H1 (cell line): ENCODE measurements around the gene SHISAL1. TPM values are rescaled to one million over a fixed set of nuclear protein-coding genes. Genes with fewer than 3 reads are reported as not detected.

Experiments used
- CTCF ChIA-PET: fragments of 300-600 bp; sonication (Branson Sonifier 250); formaldehyde crosslinking; loops from one replicate; lab custom pipeline; 2021; ENCODE audit not compliant: partially characterized antibody; lab: Charles Lee
- POLR2A ChIA-PET: fragments of 300-600 bp; sonication (Branson Sonifier 250); formaldehyde crosslinking; loops from one replicate; lab custom pipeline; 2021; ENCODE audit warnings: inconsistent platforms; ENCODE audit not compliant: partially characterized antibody; lab: Charles Lee
- DNase-seq, 2 experiments: peaks; one replicate each; pipeline versions ENCODE4 v3.0.0 to v3.0.0-alpha.2; 2010 to 2022; ENCODE audit warnings: low spot score in 2 of 2, low read depth in 1 of 2, mixed read lengths in 1 of 2
- FAIRE-seq: peaks from 2 replicates; lab custom pipeline; 2011; peaks lifted over from hg19 to GRCh38; lab: Jason Lieb, UNC
- H2AFZ ChIP-seq: 2 replicates; pipeline ENCODE4 v1.8.1; 2012; ENCODE audit warnings: low read length, inconsistent platforms
- H2AK5ac ChIP-seq: 2 replicates; pipeline ENCODE4 v1.6.1; 2013; ENCODE audit warnings: low read depth, low read length
- H2BK120ac ChIP-seq: replicated peaks from 2 replicates; pipeline ENCODE3; 2013; ENCODE audit warnings: low read depth, low read length, inconsistent platforms
- H2BK12ac ChIP-seq: 2 replicates; pipeline ENCODE4 v1.6.1; 2013; ENCODE audit warnings: low read depth, low read length
- H2BK15ac ChIP-seq: 2 replicates; pipeline ENCODE4 v1.6.1; 2013; ENCODE audit warnings: low read length
- H2BK20ac ChIP-seq: 2 replicates; pipeline ENCODE4 v1.6.1; 2013; ENCODE audit warnings: low read length
- H2BK5ac ChIP-seq: 2 replicates; pipeline ENCODE4 v1.6.1; 2013; ENCODE audit warnings: low read depth, low read length
- H3K14ac ChIP-seq: 2 replicates; pipeline ENCODE4 v1.6.1; 2013; ENCODE audit warnings: inconsistent platforms; ENCODE audit not compliant: insufficient read length
- H3K18ac ChIP-seq: 2 replicates; pipeline ENCODE4 v1.6.1; 2013; ENCODE audit warnings: low read length; ENCODE audit errors: extremely low read depth
- H3K23ac ChIP-seq: 2 replicates; pipeline ENCODE4 v1.6.1; 2013; ENCODE audit warnings: inconsistent platforms; ENCODE audit not compliant: insufficient read length
- H3K23me2 ChIP-seq: 2 replicates; pipeline ENCODE4 v1.6.1; 2013; ENCODE audit warnings: low read depth, low read length
- H3K27ac ChIP-seq: 2 replicates; pipeline ENCODE4 v1.6.1; 2011; ENCODE audit warnings: low read depth, low read length, inconsistent platforms
- H3K27me3 ChIP-seq, 4 experiments: replicated peaks in 1 of 4; 1 replicate in 1 of 4; 2 replicates in 3 of 4; pipeline versions ENCODE4 v1.6.1 to v1.8.1; 2011 to 2013; ENCODE audit warnings: low read length in 3 of 4, mild to moderate bottlenecking in 3 of 4, inconsistent platforms in 2 of 4, mixed read lengths in 2 of 4, moderate library complexity in 1 of 4; ENCODE audit not compliant: control insufficient read depth in 3 of 4, insufficient read depth in 3 of 4; ENCODE audit errors: extremely low read depth in 1 of 4
- H3K36me3 ChIP-seq, 4 experiments: 2 replicates each; pipeline versions ENCODE4 v1.6.1 to v1.8.1; 2011 to 2013; ENCODE audit warnings: mild to moderate bottlenecking in 4 of 4, low read length in 3 of 4, moderate library complexity in 2 of 4, control low read depth in 1 of 4, inconsistent platforms in 1 of 4; ENCODE audit not compliant: insufficient read depth in 4 of 4, control insufficient read depth in 2 of 4
- H3K4ac ChIP-seq: replicated peaks from 2 replicates; pipeline ENCODE3; 2013; ENCODE audit warnings: low read length, low read depth, mixed read lengths, inconsistent platforms; ENCODE audit not compliant: insufficient read length
- H3K4me1 ChIP-seq, 4 experiments: replicated peaks in 1 of 4; 1 replicate in 1 of 4; 2 replicates in 3 of 4; pipeline versions ENCODE4 v1.6.1 to v1.8.1; 2011 to 2013; ENCODE audit warnings: low read length in 3 of 4, inconsistent platforms in 2 of 4, mixed read lengths in 1 of 4; ENCODE audit not compliant: insufficient read depth in 4 of 4, control insufficient read depth in 3 of 4
- H3K4me2 ChIP-seq, 2 experiments: 2 replicates each; pipeline versions ENCODE4 v1.6.1 to v1.8.1; 2011 to 2013; ENCODE audit warnings: low read depth in 2 of 2, low read length in 2 of 2, control low read depth in 1 of 2, inconsistent platforms in 1 of 2, mild to moderate bottlenecking in 1 of 2; ENCODE audit not compliant: insufficient read depth in 1 of 2
- H3K4me3 ChIP-seq, 4 experiments: fragments of 200-600, 300-600 bp in 1 of 4; sonication (generic), shearing (Covaris generic), sonication (Bioruptor Twin) in 1 of 4; 2 replicates each; pipeline versions ENCODE4 v1.5.1 to v1.8.1; 2011 to 2016; ENCODE audit warnings: low read length in 4 of 4, low read depth in 3 of 4, control low read depth in 2 of 4, inconsistent platforms in 2 of 4, mild to moderate bottlenecking in 2 of 4, mixed read lengths in 1 of 4, moderate library complexity in 1 of 4; ENCODE audit not compliant: insufficient read depth in 2 of 4; ENCODE audit errors: extremely low read depth in 1 of 4
- H3K56ac ChIP-seq: replicated peaks from 2 replicates; pipeline ENCODE3; 2013; ENCODE audit warnings: low read depth, mild to moderate bottlenecking, mixed read lengths, low read length, inconsistent platforms; ENCODE audit not compliant: insufficient read length
- H3K79me1 ChIP-seq: 2 replicates; pipeline ENCODE4 v1.6.1; 2013; ENCODE audit warnings: low read depth, low read length, control low read depth
- H3K79me2 ChIP-seq, 2 experiments: 2 replicates each; pipeline versions ENCODE4 v1.6.1 to v1.8.1; 2012 to 2013; ENCODE audit warnings: low read length in 2 of 2, mild to moderate bottlenecking in 2 of 2, inconsistent platforms in 1 of 2; ENCODE audit not compliant: insufficient read depth in 2 of 2, control insufficient read depth in 1 of 2
- H3K9ac ChIP-seq, 4 experiments: replicated peaks in 1 of 4; 1 replicate in 1 of 4; 2 replicates in 3 of 4; pipeline versions ENCODE4 v1.6.1 to v1.8.1; 2011 to 2013; ENCODE audit warnings: low read depth in 3 of 4, low read length in 3 of 4, control low read depth in 2 of 4, mild to moderate bottlenecking in 2 of 4, moderate library complexity in 2 of 4, inconsistent platforms in 1 of 4; ENCODE audit errors: extremely low read depth in 1 of 4
- H3K9me3 ChIP-seq, 2 experiments: 2 replicates each; pipeline versions ENCODE4 v1.6.1 to v1.8.1; 2012 to 2013; ENCODE audit warnings: mild to moderate bottlenecking in 2 of 2, moderate library complexity in 2 of 2, control low read depth in 1 of 2, inconsistent platforms in 1 of 2, low read depth in 1 of 2, low read length in 1 of 2, mixed read lengths in 1 of 2; ENCODE audit not compliant: insufficient read depth in 2 of 2
- H4K20me1 ChIP-seq, 2 experiments: replicated peaks in 1 of 2; 2 replicates each; pipeline versions ENCODE3 to v1.8.1; 2011 to 2013; ENCODE audit warnings: inconsistent platforms in 2 of 2, low read length in 2 of 2, mild to moderate bottlenecking in 1 of 2; ENCODE audit not compliant: insufficient read depth in 2 of 2, control insufficient read depth in 1 of 2
- H4K5ac ChIP-seq: 2 replicates; pipeline ENCODE4 v1.6.1; 2013; ENCODE audit warnings: low read length, low read depth, mixed read lengths, inconsistent platforms; ENCODE audit not compliant: insufficient read length
- H4K8ac ChIP-seq: 2 replicates; pipeline ENCODE4 v1.8.0; 2013; ENCODE audit warnings: mild to moderate bottlenecking, moderate library complexity, low read length, inconsistent platforms; ENCODE audit not compliant: insufficient read depth; ENCODE audit errors: extremely low read depth
- H4K91ac ChIP-seq: replicated peaks from 2 replicates; pipeline ENCODE3; 2013; ENCODE audit warnings: low read length, mixed read lengths, inconsistent platforms; ENCODE audit not compliant: insufficient read length
- CTCF ChIP-seq, 3 experiments: IDR thresholded peaks; 1 replicate in 2 of 3; 2 replicates in 1 of 3; pipeline versions ENCODE4 v1.5.1 to v1.6.1; 2011; ENCODE audit warnings: low read length in 3 of 3, mild to moderate bottlenecking in 3 of 3, inconsistent platforms in 2 of 3, low read depth in 1 of 3, moderate library complexity in 1 of 3; ENCODE audit not compliant: insufficient read depth in 1 of 3; ENCODE audit errors: control extremely low read depth in 1 of 3
- HDAC6 ChIP-seq: IDR thresholded peaks from one replicate; pipeline ENCODE4 v1.7.1; 2012; ENCODE audit warnings: low read depth, mild to moderate bottlenecking, inconsistent platforms, low read length, moderate library complexity
- KDM1A ChIP-seq: fragments of 200-600, 300-600 bp; sonication (generic); IDR thresholded peaks from 2 replicates; pipeline ENCODE4 v1.7.1; 2016; ENCODE audit warnings: mild to moderate bottlenecking, low read length, borderline replicate concordance
- MAFK ChIP-seq: IDR thresholded peaks from 2 replicates; pipeline ENCODE4 v1.6.1; 2012; ENCODE audit warnings: low read depth, mild to moderate bottlenecking, improper control_type of control experiment, low read length
- RAD21 ChIP-seq, 2 experiments: IDR thresholded peaks in 1 of 2; conservative IDR thresholded peaks in 1 of 2; 2 replicates each; pipeline ENCODE4 v1.6.1; 2011; ENCODE audit warnings: low read depth in 2 of 2, low read length in 2 of 2, improper control_type of control experiment in 1 of 2, inconsistent platforms in 1 of 2, mild to moderate bottlenecking in 1 of 2, moderate library complexity in 1 of 2
- RBBP5 ChIP-seq: IDR thresholded peaks from 2 replicates; pipeline ENCODE4 v1.7.1; 2012; ENCODE audit warnings: low read depth, mild to moderate bottlenecking, inconsistent platforms, low read length, moderate library complexity, borderline replicate concordance
- RXRA ChIP-seq: IDR thresholded peaks from 2 replicates; pipeline ENCODE4 v1.6.1; 2011; ENCODE audit warnings: low read depth, mild to moderate bottlenecking, low read length, moderate library complexity; ENCODE audit not compliant: insufficient read depth
- SP4 ChIP-seq: IDR thresholded peaks from 2 replicates; pipeline ENCODE4 v1.6.1; 2012; ENCODE audit warnings: low read length, inconsistent platforms
- TBP ChIP-seq: IDR thresholded peaks from 2 replicates; pipeline ENCODE4 v1.6.1; 2011; ENCODE audit warnings: low read depth, low read length, improper control_type of control experiment
- WGBS, 2 experiments: shearing (Covaris generic) in 1 of 2; methylation state at CpG; one replicate each; pipeline versions ENCODE4 v1.1.6 to v1.1.7; 2013 to 2015; ENCODE audit warnings: low lambda C conversion rate in 2 of 2, mixed read lengths in 2 of 2, inconsistent platforms in 1 of 2, low coverage in 1 of 2, missing lambda C conversion rate in 1 of 2; ENCODE audit not compliant: insufficient replicate concordance in 2 of 2, insufficient coverage in 1 of 2, insufficient read length in 1 of 2; ENCODE audit errors: extremely low coverage in 1 of 2, missing lambda C conversion rate in 1 of 2; 5-methylcytosine and 5-hydroxymethylcytosine counted together
- polyA plus RNA-seq, 7 experiments: library from polyadenylated mRNA; depleted of rRNA in 3 of 7; stranded (reverse) in 5 of 7; unstranded in 2 of 7; fragments of >200 nt in 5 of 7; fragments of 200-250 nt in 2 of 7; gene quantifications; 1 replicate in 5 of 7; 2 replicates in 1 of 7; 4 replicates in 1 of 7; pipeline versions ENCODE4 v1.2.1 to v1.2.3, GENCODE V29; 2011 to 2013; ENCODE audit warnings: missing spikeins in 2 of 7, mixed read lengths in 2 of 7
- total RNA-seq: library from RNA; stranded (reverse); fragmentation: NEBNext Ultra II Directional; extraction: Animal tissue kit (Norgen Biotek cat#: 25700); gene quantifications from 2 replicates; pipeline ENCODE4 v1.2.1, GENCODE V29; 2021

Gene SHISAL1
- total and polyA plus RNA-seq, 2 of the 8 experiments (the other 6 are each of a cell fraction or from before 2014, with no cell fraction given): 3.7 to 5.8 TPM

- Histone ChIP-seq H3K56ac (no peak overlapping the region), H3K9me3 (no peaks in the 10 kb centered on the region), H3K9ac (no peak overlapping the region), H2AK5ac (no peak overlapping the region), H3K4me1 (no peaks in the 10 kb centered on the region), H2BK12ac (no peak overlapping the region), H4K91ac (no peak overlapping the region), H3K79me1 (no peaks in the 10 kb centered on the region), H3K36me3 (no peaks in the 10 kb centered on the region), H2BK120ac (no peak overlapping the region), H2BK5ac (no peak overlapping the region), H3K23me2 (no peaks in the 10 kb centered on the region), H3K4me2 (no peak overlapping the region), H4K8ac (no peak overlapping the region), H3K4ac (no peak overlapping the region), H4K5ac (no peak overlapping the region), H2AFZ (no peak overlapping the region), H3K79me2 (no peaks in the 10 kb centered on the region), H3K27ac (no peak overlapping the region), H2BK15ac (no peak overlapping the region), H4K20me1 (no peaks in the 10 kb centered on the region), H3K18ac (no peak overlapping the region), H2BK20ac (no peak overlapping the region), H3K27me3 (no peaks in the 10 kb centered on the region), H3K23ac (no peak overlapping the region), H3K14ac (no peak overlapping the region), H3K4me3 (no peak overlapping the region)
- no peak for DNase-seq
- POLR2A ChIA-PET: interaction anchor here (1.5 kb wide), 1 partner anchor 9 kb away, joined by 4 read pairs; no protein-coding TSS in a partner anchor
- CTCF ChIA-PET: interaction anchor here (1.0 to 1.8 kb wide), 8 partner anchors 10 to 318 kb away, joined by 3 to 8 read pairs (median 3); no protein-coding TSS in a partner anchor
- FAIRE-seq: no peak
- WGBS, 2 experiments: 87% methylated on average over 8 of the region's 10 CpGs; no CpG with 5 or more reads in 1 of the 2 experiments
- no peak for TF ChIP-seq KDM1A
- no peak for TF ChIP-seq TBP
- peak in 1 of 2 experiments; percentile 18; a peak in 2 of 4 replicates for TF ChIP-seq RAD21 (IDR thresholded peaks at IDR 0.05 in 1 of 2, conservative IDR thresholded peaks at IDR 0.05 in 1 of 2; ENCODE audit: low read depth in 2 of 2, low read length in 2 of 2)
- no peak for TF ChIP-seq RBBP5
- TF ChIP-seq HDAC6: no peak
- TF ChIP-seq CTCF (IDR thresholded peaks at IDR 0.05; ENCODE audit: control extremely low read depth in 1 of 3, insufficient read depth in 1 of 3, low read depth in 1 of 3, low read length in 3 of 3): peak in 2 of 3 experiments; percentile 15 to 19; a peak in 3 of 4 replicates
- TF ChIP-seq RXRA: no peak
- TF ChIP-seq MAFK: no peak
- no peak for TF ChIP-seq SP4
These were observed 1.5 kb downstream of the SHISAL1 start for GRCh38 chr22:44311104-44311854.
